Measurements from ENCODE around the gene DKKL1.

DNA sequence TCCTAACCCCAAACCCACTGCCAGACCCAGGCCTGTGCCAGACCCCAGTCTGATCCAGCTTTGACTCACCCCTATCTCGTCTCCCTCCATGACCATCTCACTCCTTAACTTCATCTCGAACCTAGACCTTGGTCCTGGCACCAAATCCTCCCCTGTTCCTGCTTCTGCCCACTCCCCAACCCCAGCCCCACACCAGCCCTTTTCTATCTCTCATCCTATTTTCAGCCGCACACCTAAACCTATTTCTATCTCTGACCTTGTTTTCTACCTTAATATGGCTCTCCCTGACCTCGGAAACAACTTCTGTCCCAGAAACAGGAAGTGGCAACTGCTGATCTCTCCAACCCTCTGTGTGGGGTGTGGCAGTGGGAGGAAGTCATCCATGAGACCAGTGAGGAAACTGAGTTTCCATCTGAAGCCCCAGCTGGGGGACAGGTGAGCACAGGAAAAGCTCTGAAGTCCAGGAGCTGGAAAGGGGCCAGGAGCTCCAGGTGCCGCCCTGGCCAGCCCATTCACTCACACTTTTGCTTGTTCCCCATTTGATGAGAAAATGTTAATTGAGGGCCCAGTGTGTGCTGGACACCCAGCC is 45.9 kb downstream of the DKKL1 start:
- TF ChIP-seq, protein P1, sequence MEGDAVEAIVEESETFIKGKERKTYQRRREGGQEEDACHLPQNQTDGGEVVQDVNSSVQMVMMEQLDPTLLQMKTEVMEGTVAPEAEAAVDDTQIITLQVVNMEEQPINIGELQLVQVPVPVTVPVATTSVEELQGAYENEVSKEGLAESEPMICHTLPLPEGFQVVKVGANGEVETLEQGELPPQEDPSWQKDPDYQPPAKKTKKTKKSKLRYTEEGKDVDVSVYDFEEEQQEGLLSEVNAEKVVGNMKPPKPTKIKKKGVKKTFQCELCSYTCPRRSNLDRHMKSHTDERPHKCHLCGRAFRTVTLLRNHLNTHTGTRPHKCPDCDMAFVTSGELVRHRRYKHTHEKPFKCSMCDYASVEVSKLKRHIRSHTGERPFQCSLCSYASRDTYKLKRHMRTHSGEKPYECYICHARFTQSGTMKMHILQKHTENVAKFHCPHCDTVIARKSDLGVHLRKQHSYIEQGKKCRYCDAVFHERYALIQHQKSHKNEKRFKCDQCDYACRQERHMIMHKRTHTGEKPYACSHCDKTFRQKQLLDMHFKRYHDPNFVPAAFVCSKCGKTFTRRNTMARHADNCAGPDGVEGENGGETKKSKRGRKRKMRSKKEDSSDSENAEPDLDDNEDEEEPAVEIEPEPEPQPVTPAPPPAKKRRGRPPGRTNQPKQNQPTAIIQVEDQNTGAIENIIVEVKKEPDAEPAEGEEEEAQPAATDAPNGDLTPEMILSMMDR (conservative IDR thresholded peaks at IDR 0.05): no peak
- no peak for TF ChIP-seq ZFX (IDR thresholded peaks at IDR 0.05)
